ENCODE measurements around the gene NKX1-1.
"Not testable (repeated sequence)": the region's sequence is repeated elsewhere in the genome, so short reads cannot be mapped to it uniquely, and the experiment has no call there.

NKX1-1 gene

DNA sequence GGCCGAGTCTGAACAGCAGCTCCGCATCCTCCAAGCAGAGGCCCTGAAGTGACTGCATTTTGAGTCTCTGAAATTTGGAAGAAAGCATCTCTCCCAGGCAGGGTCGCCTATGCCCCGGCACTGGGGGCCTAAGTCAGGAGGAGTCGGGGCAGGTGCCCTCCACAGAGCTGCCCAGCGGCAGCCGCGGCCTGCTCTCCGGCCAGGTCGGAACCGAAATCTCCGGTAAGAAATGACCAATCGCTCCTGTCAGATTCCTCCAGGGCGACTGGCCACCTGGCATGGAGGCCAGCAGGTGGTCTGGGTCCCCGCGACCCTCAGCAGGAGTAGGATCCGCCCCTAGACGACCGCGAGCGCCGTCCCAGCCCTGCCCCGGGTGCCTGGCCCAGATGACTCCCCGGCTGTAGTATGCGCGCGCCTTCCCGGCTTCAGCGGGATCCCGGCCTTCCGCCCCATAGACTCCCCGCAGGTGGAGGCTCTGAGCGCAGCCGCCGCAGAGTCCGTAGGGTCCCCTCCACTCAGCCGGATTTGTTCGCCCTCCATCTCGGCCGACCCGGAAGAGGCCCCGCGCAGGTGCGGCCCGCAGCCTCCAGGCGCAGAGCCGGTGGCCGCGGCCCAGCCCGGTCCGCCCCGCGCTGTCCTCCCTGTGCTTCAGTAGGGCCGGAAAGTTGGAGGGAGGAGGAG lies 1.5 kb downstream of the NKX1-1 start:
- DNase-seq (ENCODE audit: low read depth in 2 of 2), result no peak

GRCh38 chr4:1403591-1404572 lies 2.4 kb downstream of the NKX1-1 start:
- no peak for DNase-seq (ENCODE audit: low read depth in 2 of 2)

GRCh38 chr4:1403177-1403583 lies 3.1 kb downstream of the NKX1-1 start:
- no peak for DNase-seq (ENCODE audit: low read depth in 2 of 2)

- no peak for DNase-seq (ENCODE audit: low read depth in 2 of 2)
Measured at GRCh38 chr4:1402516-1403091, 3.6 kb downstream of the NKX1-1 start.

DNA sequence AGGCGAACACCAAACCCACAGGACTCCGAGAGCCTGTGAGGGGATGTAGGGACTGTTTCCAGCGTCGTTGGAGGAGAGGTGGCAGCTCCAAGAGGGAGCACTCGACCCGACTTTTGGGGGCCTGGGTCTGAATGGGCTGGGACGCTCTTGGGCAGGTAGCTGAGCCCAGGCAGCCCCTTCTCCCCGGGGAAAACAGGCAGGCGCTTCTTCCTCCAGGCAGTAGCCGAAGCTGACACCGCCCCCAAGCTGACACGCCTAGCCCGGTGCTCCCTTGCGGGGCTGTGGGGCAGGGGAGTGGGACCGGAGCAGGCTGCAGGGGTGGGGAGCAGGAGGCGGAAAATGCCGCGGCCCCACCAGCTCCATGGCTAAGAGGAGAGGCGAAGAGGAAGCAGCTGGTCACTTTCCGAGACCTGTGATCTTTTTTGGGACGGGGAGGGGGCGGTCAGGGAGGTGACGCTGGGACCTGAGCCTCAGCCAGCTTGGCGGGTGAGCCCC lies 4.2 kb downstream of the NKX1-1 start:
- DNase-seq (ENCODE audit: low read depth in 2 of 2), result no peak

DNA sequence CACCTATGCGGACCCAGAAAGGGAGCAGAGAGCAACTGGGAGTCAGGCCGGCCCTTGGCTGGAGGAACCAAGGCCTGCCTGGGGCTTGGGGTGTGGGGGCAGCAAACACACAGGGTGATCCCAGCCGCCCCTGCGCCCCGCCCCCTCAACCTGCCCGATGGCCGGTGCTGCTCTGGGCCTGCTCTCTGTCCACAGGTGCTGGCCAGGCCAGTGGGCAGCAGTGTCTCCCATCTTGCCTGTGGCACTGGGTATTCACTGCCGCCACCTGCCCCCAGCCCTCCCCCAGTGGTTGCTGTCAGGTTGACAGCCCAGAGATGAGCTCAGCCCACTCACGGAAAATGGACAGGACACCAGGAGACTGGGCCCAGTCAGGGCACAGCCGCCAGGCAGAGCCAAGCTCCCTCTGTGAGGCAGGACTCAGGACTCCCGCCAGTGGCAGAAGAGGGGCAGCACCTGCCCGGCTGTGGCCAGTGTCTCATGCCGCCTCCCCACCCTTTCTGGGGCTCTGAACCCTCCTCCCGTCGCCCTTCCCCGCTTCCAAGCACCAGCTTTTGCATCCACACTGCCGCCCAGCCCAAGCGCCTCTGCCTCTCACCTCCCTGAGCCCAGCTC lies 4.7 kb downstream of the NKX1-1 start:
- no peak for DNase-seq (ENCODE audit: low read depth in 2 of 2)

- DNase-seq (ENCODE audit: low read depth in 2 of 2), result no peak
Measured at GRCh38 chr4:1400831-1401408, 5.3 kb downstream of the NKX1-1 start.

GRCh38 chr4:1400191-1400805 lies 5.9 kb downstream of the NKX1-1 start:
- no peak for DNase-seq (ENCODE audit: low read depth in 2 of 2)

DNA sequence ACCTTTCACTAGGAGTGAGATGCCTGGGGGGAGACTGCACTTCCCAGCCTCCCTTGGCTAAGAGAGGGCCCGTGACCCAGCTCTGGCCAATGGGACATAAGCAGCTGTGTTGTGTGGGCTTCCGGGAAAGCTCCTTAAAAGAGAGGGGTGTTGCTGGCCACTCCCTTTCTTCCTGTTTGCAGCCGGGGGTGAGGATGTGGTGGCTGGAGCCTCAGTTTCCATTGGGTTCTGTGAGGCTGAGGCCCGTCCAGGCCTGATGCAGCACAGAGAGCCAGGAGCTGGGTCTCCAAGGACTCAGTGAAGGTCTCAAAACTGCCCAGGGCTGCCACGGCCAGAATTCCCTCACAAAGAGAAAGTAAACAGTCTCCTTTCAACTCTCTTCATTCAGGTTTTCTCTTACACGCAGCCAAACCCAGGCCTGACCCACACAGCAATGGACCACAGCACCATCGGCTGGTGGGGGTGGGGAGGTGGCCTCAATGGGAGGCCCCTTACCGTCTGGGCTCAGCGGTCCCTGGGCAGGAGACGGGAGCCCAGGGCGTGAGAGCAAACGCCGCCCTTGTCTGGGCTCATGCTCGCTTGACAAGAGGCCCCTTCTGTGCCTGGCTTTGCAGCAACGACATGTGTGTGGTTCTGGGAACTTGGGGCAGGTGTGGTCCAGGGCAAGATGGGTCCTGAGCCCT lies 6.6 kb downstream of the NKX1-1 start:
- no peak for DNase-seq (ENCODE audit: low read depth in 2 of 2)

DNA sequence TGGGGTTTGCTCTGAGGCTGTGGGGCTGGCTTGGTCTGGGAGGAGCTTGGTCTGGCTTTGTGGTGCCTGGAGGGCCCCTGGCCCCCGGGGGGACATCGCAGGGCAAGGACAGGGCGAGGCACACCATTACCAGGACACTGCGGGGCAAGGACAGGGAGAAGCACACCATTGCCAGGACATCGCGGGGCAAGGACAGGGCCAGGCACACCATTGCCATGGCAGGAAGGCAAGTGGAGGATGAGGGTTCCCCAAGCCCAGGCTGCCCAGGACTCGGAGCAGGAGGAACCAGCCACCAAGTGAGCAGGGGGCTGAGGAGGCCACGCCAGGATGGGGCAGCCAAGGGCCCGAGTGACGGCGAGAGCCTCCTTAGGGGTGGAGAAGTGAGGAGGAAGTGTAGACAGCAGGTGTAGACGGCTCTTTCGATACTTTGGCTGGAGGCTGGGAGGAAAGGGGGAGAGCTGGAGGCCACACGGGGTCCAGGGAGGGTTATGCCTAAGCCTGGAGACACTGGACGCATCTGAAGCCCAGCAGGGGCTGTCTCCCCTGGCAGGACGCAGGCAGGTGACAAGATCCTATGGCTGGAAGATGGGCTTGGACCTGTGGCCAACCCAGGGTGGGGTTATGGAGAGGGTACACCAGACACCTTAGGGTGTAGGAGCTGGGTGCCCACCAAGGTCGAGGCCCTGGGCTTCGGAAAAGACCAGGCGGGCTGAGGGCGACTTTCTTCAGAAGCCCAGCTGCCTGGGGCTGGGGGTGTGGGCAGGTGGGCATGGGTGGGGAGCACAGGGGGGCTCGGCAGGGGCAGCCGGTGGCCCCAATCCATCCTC lies 7.3 kb downstream of the NKX1-1 start:
- no peak for DNase-seq (ENCODE audit: low read depth in 2 of 2)

- DNase-seq (ENCODE audit: low read depth in 2 of 2), result no peak
Measured at GRCh38 chr4:1396806-1397455, 9.3 kb downstream of the NKX1-1 start.

GRCh38 chr4:1395941-1396805 lies 10.1 kb downstream of the NKX1-1 start:
- no peak for DNase-seq (ENCODE audit: low read depth in 2 of 2)

- not testable (repeated sequence) for DNase-seq (ENCODE audit: low read depth in 2 of 2)
Measured at GRCh38 chr4:1395389-1395820, 10.8 kb downstream of the NKX1-1 start.

DNA sequence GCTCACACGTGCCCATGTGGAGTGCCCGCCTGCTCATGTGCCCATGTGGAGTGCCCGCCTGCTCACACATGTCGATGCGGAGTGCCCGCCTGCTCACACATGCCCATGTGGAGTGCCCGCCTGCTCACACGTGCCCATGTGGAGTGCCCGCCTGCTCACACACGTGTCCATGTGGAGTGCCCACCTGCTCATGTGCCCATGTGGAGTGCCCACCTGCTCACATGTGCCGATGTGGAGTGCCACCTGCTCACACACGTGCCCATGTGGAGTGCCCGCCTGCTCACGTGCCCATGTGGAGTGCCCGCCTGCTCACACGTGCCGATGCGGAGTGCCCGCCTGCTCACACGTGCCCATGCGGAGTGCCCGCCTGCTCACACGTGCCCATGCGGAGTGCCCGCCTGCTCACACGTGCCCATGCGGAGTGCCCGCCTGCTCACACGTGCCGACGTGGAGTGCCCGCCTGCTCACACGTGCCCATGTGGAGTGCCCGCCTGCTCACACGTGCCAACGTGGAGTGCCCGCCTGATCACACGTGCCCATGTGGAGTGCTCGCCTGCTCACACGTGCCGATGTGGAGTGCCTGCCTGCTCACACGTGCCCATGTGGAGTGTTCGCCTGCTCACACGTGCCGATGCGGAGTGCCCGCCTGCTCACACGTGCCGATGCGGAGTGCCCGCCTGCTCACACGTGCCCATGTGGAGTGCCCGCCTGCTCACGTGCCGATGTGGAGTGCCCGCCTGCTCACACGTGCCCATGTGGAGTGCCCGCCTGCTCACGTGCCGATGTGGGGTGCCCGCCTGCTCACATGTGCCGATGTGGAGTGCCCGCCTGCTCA lies 11.5 kb downstream of the NKX1-1 start:
- not testable (repeated sequence) for DNase-seq (ENCODE audit: low read depth in 2 of 2)

GRCh38 chr4:1393866-1394265 lies 12.4 kb downstream of the NKX1-1 start:
- DNase-seq (ENCODE audit: low read depth in 2 of 2), result no peak

GRCh38 chr4:1393363-1393762 lies 12.9 kb downstream of the NKX1-1 start:
- DNase-seq (ENCODE audit: low read depth in 2 of 2), result not testable (repeated sequence)
